Measurements from ENCODE around the gene TRPM3.

TRPM3 gene

DNA sequence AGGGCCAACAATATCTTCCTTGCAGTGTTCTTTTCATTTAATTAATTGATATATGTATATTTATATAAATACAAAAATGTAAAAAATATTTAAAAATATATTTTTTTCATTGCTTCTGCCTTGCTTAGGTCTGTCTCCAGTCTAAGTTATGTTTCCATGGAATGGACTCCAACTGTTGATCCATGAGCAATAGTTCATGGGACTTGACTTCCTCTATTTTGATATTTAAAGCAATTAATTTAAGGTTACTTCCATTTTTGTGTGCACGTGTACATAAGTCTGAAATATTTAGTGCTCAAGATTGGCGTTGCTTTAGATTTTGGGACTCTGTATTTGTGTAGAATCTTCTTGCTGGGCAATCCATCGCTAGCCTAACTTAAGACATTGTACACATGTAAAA, 551.6 kb downstream of the TRPM3 start:
- no peak for DNase-seq

- no peak for DNase-seq
Observed at GRCh38 chr9:70569070-70569772, 552.2 kb downstream of the TRPM3 start.

DNA sequence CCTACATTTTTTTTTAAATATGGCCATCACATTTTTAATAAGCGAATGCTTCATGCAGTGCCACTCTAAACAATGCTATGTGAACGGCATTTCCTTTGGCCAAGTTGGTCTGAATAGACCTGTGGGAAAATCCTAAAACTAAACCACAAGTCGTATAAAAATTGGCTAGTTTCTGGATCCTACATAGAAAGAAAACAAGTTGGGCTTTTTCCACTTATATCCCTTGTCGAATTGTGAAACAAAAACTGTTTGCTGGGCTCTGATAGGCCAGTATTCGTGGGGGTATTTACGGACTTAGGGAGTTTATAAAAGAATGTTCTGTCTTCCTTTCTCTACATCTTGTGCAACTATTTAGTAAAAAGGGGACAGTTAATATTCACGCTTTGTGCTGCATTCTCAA, 553.9 kb downstream of the TRPM3 start:
- no peak for DNase-seq

DNA sequence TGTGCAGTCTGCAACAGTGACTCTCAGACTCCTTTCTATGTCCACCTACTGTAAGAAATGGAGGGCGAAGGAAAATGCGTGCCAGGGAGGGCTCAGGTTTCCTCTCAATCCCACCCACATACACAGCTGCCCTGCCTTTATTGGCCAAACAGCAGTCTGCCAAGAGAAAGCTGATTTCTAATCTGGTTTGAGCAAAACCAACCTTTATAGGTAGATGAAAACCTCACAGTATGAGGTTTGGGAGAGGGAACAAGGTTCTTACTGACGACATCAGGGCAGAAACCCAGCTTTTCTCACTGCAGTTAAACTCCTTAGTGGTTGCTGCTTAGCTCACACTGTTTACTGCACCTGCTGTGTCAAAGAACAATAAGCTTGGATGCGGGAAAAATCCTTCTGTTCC, 554.7 kb downstream of the TRPM3 start:
- no peak for DNase-seq

DNA sequence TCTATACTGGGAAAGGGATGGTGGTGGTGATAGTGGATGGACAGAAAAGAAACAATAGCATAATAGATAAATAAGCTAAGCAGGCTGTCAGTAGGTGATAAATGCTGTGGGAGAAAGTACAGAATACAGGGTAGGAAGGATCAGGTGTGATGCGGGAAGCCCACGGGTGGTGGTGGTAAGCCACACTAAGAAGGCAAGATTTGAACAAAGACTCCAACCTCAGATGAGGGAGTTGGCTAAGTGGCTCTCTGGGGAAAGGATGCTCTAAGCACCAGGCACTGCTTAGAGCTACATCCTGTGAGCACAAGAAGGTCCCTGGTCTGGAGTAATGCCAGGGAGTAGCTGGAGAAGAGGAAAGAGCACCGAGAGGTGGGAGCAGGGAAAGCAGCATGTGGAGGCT, 555.4 kb downstream of the TRPM3 start:
- no peak for DNase-seq

DNA sequence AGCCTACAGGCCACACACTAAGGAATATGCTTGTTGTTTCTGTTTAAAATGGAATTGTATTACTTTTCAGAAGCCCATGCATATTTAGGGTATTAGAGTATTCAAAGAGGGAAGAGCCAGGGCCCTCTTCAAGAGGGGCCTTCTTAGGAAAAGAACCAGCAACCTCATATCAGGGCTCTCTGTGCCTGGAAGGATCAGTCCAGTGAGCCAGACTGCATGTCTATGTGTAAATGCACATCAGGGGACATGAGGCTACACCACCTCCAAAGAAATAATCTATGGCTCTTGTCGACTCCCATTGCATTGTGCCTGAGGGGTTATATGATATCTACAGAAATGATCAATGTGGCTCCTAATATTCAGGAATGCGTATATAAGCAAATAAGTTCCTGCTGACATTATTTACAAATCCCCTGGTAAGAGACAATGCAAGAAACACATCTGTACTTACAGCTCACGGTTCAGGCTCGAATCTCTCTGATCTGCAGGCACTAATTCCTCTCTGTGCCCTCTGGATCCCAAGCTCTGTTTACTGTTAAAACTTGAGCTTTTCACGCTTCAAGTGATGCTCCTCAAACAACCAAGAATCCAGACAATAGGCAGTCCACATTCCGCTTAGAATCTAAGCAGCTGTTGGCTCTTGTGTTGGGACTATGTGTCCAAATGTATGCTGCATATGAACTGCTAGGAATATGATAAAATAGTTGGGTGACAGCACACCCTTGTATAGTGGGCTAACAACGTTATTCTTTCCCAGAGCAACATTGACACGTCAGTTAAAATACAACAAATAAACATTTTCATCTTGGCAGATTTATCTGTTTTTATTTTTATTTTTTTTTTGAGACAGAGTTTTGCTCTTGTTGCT, 556.7 kb downstream of the TRPM3 start:
- DNase-seq = no peak

GRCh38 chr9:70563431-70564204, 557.8 kb downstream of the TRPM3 start:
- DNase-seq = no peak

- no peak for DNase-seq
Observed at GRCh38 chr9:70563010-70563409, 558.4 kb downstream of the TRPM3 start.

DNA sequence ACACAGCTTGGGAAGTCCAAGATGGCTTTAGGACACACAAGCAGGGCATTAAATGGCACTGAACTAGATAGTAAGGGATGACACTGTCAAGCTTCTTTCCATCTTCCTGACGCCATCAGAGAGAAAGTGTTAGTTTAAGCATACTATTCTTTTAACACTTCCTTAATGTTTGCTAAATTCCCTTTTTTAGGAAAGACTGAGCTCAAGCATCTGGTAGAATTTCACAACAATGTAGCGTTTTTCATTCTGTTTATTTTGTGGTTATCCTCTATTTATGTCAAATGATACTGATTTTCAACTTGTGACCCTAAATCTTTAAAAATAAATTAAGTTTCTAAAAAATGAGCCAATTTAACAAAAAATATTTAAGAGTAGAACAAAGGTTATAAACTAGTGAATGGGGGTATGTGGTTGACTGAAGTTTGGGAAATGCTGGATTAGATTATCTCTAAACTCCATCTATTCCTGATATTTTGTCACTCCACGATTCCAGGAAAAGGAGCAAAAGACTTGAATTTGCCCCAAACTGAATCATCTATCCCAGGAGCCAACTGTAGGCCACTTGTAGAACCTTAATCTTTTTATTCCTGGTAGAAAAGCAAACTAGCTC, 559.5 kb downstream of the TRPM3 start:
- no peak for DNase-seq

- no peak for DNase-seq
Observed at GRCh38 chr9:70561111-70561510, 560.3 kb downstream of the TRPM3 start.

- no peak for DNase-seq
Observed at GRCh38 chr9:70559102-70559501, 562.3 kb downstream of the TRPM3 start.

GRCh38 chr9:70557661-70558369, 563.6 kb downstream of the TRPM3 start:
- DNase-seq = no peak

DNA sequence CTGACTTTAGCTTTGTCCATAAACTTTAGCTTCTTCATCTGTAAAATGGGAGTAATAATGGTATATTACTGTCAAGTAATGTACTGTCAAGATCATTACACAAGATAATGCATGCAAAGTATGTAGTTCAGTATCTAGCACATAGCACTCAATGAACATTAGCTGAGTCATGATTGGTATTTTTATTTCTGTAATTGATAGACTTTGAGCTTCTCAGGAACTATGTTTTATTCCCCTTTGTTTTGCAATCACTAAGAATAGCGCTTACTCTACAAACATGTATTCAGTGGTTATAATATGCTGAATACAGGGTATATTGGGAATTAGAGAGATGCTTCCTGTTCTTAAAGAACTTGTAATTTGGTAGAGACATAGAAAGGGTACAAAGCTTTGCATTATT, 564.6 kb downstream of the TRPM3 start:
- no peak for DNase-seq

DNA sequence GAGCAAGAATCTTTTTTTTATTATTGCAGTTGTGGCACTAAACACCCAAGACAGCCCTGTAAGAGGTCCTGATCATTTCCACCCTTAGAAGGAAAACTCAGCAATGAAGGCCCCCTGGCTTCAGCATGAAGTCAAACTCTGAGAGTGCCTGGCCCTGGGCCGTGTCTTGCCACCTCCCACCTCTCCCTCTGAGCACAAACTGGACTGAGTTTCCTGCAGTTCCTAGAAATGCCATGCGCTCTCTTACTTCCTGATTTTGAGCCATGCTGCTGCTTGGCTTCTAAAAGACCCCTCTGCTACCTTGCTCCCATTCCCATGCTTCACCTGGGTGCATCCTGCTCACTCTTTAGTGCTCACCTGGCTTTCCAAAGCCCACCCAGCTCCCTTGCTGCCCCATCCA, 566.5 kb downstream of the TRPM3 start:
- DNase-seq = no peak

- no peak for DNase-seq
Observed at GRCh38 chr9:70553707-70554673, 567.4 kb downstream of the TRPM3 start.

DNA sequence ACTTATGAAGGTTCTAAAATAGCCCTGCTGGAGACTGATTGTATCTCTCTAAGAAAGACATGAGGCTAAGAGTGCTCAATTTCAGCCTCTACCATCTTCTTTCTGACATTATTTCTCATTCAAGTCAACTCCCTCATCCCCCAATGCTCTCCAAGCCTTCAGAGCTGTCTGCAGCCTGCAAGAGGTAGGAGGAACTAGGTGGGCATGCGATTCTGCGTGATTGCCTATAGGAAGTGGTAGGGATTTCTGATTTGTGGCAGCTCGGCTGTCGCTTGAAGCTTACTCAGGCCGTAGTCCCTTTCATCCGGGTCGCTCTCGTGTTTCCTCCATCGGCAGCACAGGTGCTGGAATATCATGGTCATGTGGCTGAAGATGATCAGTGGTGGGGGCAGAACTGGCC, 568.9 kb downstream of the TRPM3 start:
- no peak for DNase-seq

DNA sequence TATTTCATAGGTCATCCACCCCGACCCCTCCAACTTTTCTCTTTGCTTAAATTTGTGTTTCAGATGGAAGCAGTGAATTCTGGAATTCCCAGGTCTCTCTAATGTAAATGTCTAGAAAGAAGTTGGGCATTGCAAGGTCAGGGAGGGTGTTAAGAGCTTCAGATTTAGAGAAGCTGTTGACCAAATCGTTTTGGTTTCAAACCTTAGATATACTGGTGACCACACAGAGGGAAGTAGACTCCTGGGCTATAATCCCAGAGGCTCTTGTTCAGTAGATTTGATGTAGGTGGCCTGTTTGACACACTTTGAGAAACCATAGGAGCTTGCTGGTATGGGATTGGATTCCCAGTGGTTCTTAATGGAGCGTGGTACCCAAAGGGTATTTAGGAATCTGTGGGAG, 569.6 kb downstream of the TRPM3 start:
- DNase-seq = no peak

GRCh38 chr9:70551396-70551795, 570.0 kb downstream of the TRPM3 start:
- no peak for DNase-seq

GRCh38 chr9:70549926-70550325, 571.5 kb downstream of the TRPM3 start:
- DNase-seq = no peak

DNA sequence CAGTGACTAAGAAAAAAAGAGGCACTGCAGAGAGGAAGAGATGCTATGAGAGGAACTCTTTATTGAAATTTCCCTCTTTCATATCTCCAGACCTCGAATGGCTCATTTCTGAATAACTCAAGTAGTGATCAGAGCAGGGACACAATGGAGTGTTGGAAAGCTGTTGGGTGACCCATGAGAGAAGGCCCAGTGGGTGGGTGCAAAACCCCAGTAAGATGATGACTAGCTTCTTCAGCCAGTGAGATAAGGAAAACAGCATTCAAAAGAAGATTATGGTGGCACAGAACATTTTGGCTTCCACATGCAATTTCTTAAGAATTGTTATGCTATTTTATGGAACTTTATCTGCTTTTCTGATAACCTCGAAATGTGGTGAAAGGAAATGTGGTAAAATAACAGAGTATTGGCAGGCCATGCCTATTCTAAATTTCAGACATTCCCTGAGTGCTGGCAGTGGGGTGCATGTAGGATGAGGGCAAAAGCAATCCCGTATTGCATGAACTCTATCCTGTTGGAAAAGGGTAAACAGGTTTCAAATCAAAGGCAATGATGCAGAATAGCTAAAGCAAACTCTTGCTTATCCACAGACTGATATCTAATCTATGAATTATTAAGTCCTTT, 579.0 kb downstream of the TRPM3 start:
- no peak for DNase-seq

- no peak for DNase-seq
Observed at GRCh38 chr9:70540016-70540415, 581.4 kb downstream of the TRPM3 start.

Measured in NCI-H2081 (cell line).